ENCODE measurements around the gene TUBB3.

The TUBB3 gene

GRCh38 chr16:89898201-89898967 lies 24.8 kb upstream of the TUBB3 start:
- no peak overlapping the region for H3K27ac ChIP-seq
- no peaks in the 10 kb centered on the region for H3K9me3 ChIP-seq
- H3K27me3 ChIP-seq: no peaks in the 10 kb centered on the region
- no peak for DNase-seq
- no peak overlapping the region for H3K4me3 ChIP-seq
- H3K4me1 ChIP-seq: no peaks in the 10 kb centered on the region
- peaks cover 69 to 88% (median 87%) of the 10 kb centered on the region in 3 donors for H3K36me3 ChIP-seq
- intact Hi-C loops (cut with DNase I; ENCODE audit: low total_unique reads): no loop called here
- no peak for TF ChIP-seq CTCF (IDR thresholded peaks at IDR 0.05)

GRCh38 chr16:89899879-89900481 lies 23.2 kb upstream of the TUBB3 start:
- no peak for DNase-seq
- Histone ChIP-seq H3K9me3 (no peaks in the 10 kb centered on the region), H3K4me3 (no peak overlapping the region), H3K27ac (no peak overlapping the region), H3K27me3 (no peaks in the 10 kb centered on the region), H3K36me3 (peaks cover 77 to 88% (median 87%) of the 10 kb centered on the region in 3 donors), H3K4me1 (no peaks in the 10 kb centered on the region)
- intact Hi-C loops (cut with DNase I; ENCODE audit: low total_unique reads): no loop called here
- no peak for TF ChIP-seq CTCF (IDR thresholded peaks at IDR 0.05)

GRCh38 chr16:89900885-89901284 lies 22.3 kb upstream of the TUBB3 start:
- TF ChIP-seq CTCF (IDR thresholded peaks at IDR 0.05): no peak
- Histone ChIP-seq H3K27me3 (no peaks in the 10 kb centered on the region), H3K9me3 (no peaks in the 10 kb centered on the region), H3K4me1 (no peaks in the 10 kb centered on the region), H3K27ac (no peak overlapping the region), H3K36me3 (peaks cover 76 to 88% (median 87%) of the 10 kb centered on the region in 3 donors), H3K4me3 (no peak overlapping the region)
- intact Hi-C loops (cut with DNase I; ENCODE audit: low total_unique reads): no loop called here
- DNase-seq: no peak

GRCh38 chr16:89902980-89903379 lies 20.2 kb upstream of the TUBB3 start:
- H3K36me3 ChIP-seq: peaks cover 74 to 88% (median 87%) of the 10 kb centered on the region in 3 donors
- H3K4me3 ChIP-seq: no peak overlapping the region
- no peaks in the 10 kb centered on the region for H3K27me3 ChIP-seq
- H3K9me3 ChIP-seq: no peaks in the 10 kb centered on the region
- intact Hi-C loops (cut with DNase I; ENCODE audit: low total_unique reads): no loop called here
- no peak overlapping the region for H3K27ac ChIP-seq
- no peak for TF ChIP-seq CTCF (IDR thresholded peaks at IDR 0.05)
- H3K4me1 ChIP-seq: no peaks in the 10 kb centered on the region
- DNase-seq: no peak

GRCh38 chr16:89903908-89904515 lies 19.1 kb upstream of the TUBB3 start:
- no peak overlapping the region for H3K4me3 ChIP-seq
- DNase-seq: no peak
- H3K4me1 ChIP-seq: no peaks in the 10 kb centered on the region
- no peak for TF ChIP-seq CTCF (IDR thresholded peaks at IDR 0.05)
- peaks cover 65 to 87% (median 86%) of the 10 kb centered on the region in 3 donors for H3K36me3 ChIP-seq
- H3K27ac ChIP-seq: no peak overlapping the region
- H3K9me3 ChIP-seq: no peaks in the 10 kb centered on the region
- intact Hi-C loops (cut with DNase I; ENCODE audit: low total_unique reads): no loop called here
- no peaks in the 10 kb centered on the region for H3K27me3 ChIP-seq

All from tibial artery (tissue), 4 donors.